Lung (tissue), 12 donors: Measurements from ENCODE around the gene FSHR. TPM values are rescaled to one million over a fixed set of nuclear protein-coding genes. Genes with fewer than 3 reads are reported as not detected.

Experiments used
- ATAC-seq: fragments of 200-7000 bp; cut with Tn5 transposase; one replicate; pipeline ENCODE4 v1.9.1; 2020; ENCODE audit warnings: moderate number of reproducible peaks; ENCODE audit not compliant: insufficient read depth, low FRiP score
- DNase-seq, 3 donors: peaks; one replicate each; pipeline ENCODE4 v3.0.0-alpha.2; 2013 to 2017
- H3K27ac ChIP-seq, 2 donors: one replicate each; pipeline ENCODE4 v1.5.1; 2013; ENCODE audit warnings: mild to moderate bottlenecking in 2 of 2, moderate library complexity in 2 of 2, control low read depth in 1 of 2, inconsistent platforms in 1 of 2, low read depth in 1 of 2, low read length in 1 of 2
- H3K27me3 ChIP-seq, 3 donors: one replicate each; pipeline ENCODE4 v1.5.1; 2013; ENCODE audit warnings: low read length in 2 of 3; ENCODE audit not compliant: control insufficient read depth in 3 of 3, insufficient read depth in 3 of 3
- H3K36me3 ChIP-seq, 4 donors: one replicate each; pipeline ENCODE4 v1.5.1; 2013; ENCODE audit warnings: low read length in 4 of 4, mild to moderate bottlenecking in 1 of 4, moderate library complexity in 1 of 4; ENCODE audit not compliant: control insufficient read depth in 4 of 4, insufficient read depth in 4 of 4
- H3K4me1 ChIP-seq, 5 donors: one replicate each; pipeline ENCODE4 v1.5.1; 2013; ENCODE audit warnings: low read length in 5 of 5, mild to moderate bottlenecking in 2 of 5, moderate library complexity in 1 of 5; ENCODE audit not compliant: control insufficient read depth in 5 of 5, insufficient read depth in 5 of 5
- H3K4me3 ChIP-seq: one replicate; pipeline ENCODE4 v1.5.1; 2013; ENCODE audit warnings: mild to moderate bottlenecking, control low read depth, moderate library complexity
- H3K9ac ChIP-seq, 2 donors: one replicate each; pipeline ENCODE4 v1.5.1; 2013; ENCODE audit warnings: low read length in 2 of 2, control low read depth in 1 of 2; ENCODE audit not compliant: insufficient read depth in 1 of 2
- H3K9me3 ChIP-seq, 4 donors: one replicate each; pipeline ENCODE4 v1.5.1; 2013; ENCODE audit warnings: low read length in 3 of 4, mild to moderate bottlenecking in 1 of 4, moderate library complexity in 1 of 4; ENCODE audit not compliant: control insufficient read depth in 4 of 4, insufficient read depth in 3 of 4
- WGBS, 2 donors: extraction: QIAGEN DNeasy Blood & Tissue Kit; methylation state at CpG; one replicate each; pipeline ENCODE4 v1.1.7; 2013; 5-methylcytosine and 5-hydroxymethylcytosine counted together
- polyA plus RNA-seq, 2 donors: library from polyadenylated mRNA; stranded (reverse); fragments of 200-250 nt; gene quantifications; one replicate each; pipeline ENCODE4 v1.2.1, GENCODE V29; 2013
- total RNA-seq, 2 donors: library from RNA; depleted of rRNA in 1 of 2; stranded (reverse); fragments of >200 nt in 1 of 2; gene quantifications; one replicate each; pipeline ENCODE4 v1.2.1, GENCODE V29; 2014 to 2021
- TF ChIP-seq, protein P1 (sequence below): IDR thresholded peaks from 2 replicates; pipeline ENCODE4 v1.5.1; 2012; ENCODE audit warnings: mild to moderate bottlenecking; ENCODE audit errors: control extremely low read depth, extremely low read depth
- donor health status: control.
- donor health status: control.
- donor health status: Bipolar disorder and iron deficiency.
- donor health status: healthy.
- donor health status: DM: yes; HTN: yes; CAD: no.

The FSHR gene
- total and polyA plus RNA-seq, 4 donors: not detected

DNA sequence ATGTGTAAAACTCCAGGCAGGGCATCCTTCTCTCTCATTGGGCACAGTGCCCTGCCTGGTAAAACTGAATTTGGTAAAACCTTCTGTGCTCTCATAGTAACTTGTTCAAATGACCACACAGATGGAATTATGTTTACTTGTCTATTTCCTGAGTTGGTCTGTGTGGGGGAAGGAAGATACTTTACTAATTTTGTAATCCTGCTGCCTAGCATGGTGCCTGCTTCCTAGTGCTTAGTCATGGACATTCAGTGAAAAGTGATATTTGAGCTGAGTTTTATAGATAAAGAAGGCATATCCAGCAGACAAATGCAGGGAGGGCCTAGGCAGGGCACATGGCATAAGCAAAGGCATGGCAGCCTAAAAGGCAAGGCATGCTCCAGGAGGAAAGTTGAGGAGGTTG is 199.4 kb downstream of the FSHR start:
- Histone ChIP-seq H3K4me3 (no peak overlapping the region), H3K27me3 (peaks cover 0 to 3% (median 2%) of the 10 kb centered on the region in 3 donors), H3K4me1 (peaks cover 0 to 7% (median 0%) of the 10 kb centered on the region in 5 donors), H3K9ac (no peak overlapping the region), H3K9me3 (no peaks in the 10 kb centered on the region), H3K27ac (no peak overlapping the region), H3K36me3 (no peaks in the 10 kb centered on the region)
- no peak for ATAC-seq
- TF ChIP-seq, protein P1, sequence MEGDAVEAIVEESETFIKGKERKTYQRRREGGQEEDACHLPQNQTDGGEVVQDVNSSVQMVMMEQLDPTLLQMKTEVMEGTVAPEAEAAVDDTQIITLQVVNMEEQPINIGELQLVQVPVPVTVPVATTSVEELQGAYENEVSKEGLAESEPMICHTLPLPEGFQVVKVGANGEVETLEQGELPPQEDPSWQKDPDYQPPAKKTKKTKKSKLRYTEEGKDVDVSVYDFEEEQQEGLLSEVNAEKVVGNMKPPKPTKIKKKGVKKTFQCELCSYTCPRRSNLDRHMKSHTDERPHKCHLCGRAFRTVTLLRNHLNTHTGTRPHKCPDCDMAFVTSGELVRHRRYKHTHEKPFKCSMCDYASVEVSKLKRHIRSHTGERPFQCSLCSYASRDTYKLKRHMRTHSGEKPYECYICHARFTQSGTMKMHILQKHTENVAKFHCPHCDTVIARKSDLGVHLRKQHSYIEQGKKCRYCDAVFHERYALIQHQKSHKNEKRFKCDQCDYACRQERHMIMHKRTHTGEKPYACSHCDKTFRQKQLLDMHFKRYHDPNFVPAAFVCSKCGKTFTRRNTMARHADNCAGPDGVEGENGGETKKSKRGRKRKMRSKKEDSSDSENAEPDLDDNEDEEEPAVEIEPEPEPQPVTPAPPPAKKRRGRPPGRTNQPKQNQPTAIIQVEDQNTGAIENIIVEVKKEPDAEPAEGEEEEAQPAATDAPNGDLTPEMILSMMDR: no peak
- DNase-seq: no peak

GRCh38 chr2:48954311-48954710 is 200.0 kb downstream of the FSHR start:
- TF ChIP-seq, protein P1: no peak
- no peak overlapping the region for H3K9ac ChIP-seq
- no peaks in the 10 kb centered on the region for H3K9me3 ChIP-seq
- 88 to 95% methylated on average over 3 of the region's 3 CpGs for WGBS, 2 donors
- H3K4me3 ChIP-seq: no peak overlapping the region
- DNase-seq (no peak), ATAC-seq (no peak)
- H3K36me3 ChIP-seq: no peaks in the 10 kb centered on the region
- H3K27ac ChIP-seq: no peak overlapping the region
- peaks cover 0 to 2% (median 0%) of the 10 kb centered on the region in 3 donors for H3K27me3 ChIP-seq
- peaks cover 0 to 7% (median 0%) of the 10 kb centered on the region in 5 donors for H3K4me1 ChIP-seq

DNA sequence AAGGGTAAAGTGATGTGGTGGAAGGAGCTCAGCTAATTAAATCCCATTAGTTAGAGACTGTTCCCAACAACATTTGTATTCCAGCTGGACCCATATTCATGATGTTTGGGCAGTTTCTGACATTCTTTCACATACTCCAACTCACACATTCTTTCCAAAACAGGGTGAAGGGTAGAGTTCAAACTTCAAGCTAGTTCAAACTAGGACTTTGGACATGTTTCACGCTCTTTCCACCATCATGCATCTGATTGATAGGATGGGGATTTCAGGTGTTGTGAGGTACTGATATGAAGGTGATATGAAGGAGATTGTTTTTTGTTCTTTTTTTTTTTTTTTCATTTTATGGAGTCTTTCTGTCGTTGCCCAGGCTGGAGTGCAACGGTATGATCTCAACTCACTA is 201.7 kb downstream of the FSHR start:
- no peaks in the 10 kb centered on the region for H3K27me3 ChIP-seq
- DNase-seq: peak in 1 of 3 donors; percentile 16
- no peak overlapping the region for H3K4me3 ChIP-seq
- peaks cover 0 to 7% (median 2%) of the 10 kb centered on the region in 5 donors for H3K4me1 ChIP-seq
- H3K9me3 ChIP-seq: no peaks in the 10 kb centered on the region
- H3K27ac ChIP-seq: no peak overlapping the region
- 86 to 93% methylated on average over 3 of the region's 3 CpGs for WGBS, 2 donors
- TF ChIP-seq, protein P1: no peak
- no peaks in the 10 kb centered on the region for H3K36me3 ChIP-seq
- no peak for ATAC-seq
- no peak overlapping the region for H3K9ac ChIP-seq

DNA sequence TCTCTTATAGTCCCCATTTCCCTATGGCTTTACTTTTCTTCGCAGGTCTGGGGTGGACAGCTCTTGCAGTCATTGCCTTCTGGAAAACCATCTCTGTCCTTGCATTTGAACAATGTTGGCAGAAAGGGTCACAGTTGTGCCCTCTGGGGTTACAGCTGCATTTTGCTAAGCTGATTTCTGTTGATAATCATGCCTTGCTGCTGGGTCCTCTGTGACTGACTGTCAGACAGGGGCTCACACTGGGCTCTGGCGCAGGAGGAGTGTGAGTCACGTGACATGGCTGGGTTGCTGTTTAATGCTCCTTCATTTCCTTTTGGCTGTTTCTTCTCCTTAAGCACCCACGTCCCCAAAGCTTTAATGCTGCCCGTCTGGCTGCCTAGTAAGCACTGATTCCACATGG is 202.2 kb downstream of the FSHR start:
- Histone ChIP-seq H3K4me3 (no peak overlapping the region), H3K9me3 (no peaks in the 10 kb centered on the region), H3K27ac (no peak overlapping the region), H3K4me1 (peaks cover 0 to 7% (median 2%) of the 10 kb centered on the region in 5 donors), H3K36me3 (no peaks in the 10 kb centered on the region), H3K9ac (no peak overlapping the region), H3K27me3 (no peaks in the 10 kb centered on the region)
- TF ChIP-seq, protein P1: no peak
- peak; percentile 22 for ATAC-seq
- 50 to 56% methylated on average over 5 of the region's 5 CpGs for WGBS, 2 donors
- DNase-seq: peak in 1 of 3 donors; percentile 20
